Stimulated activated naive CD4-positive, alpha-beta T cell treated with Interleukin-2 at 50 U/mL for 16 hours (primary cell): Measurements from ENCODE around the gene ECM2.

Experiments used
- DNase-seq: peaks from one replicate; lab custom pipeline; 2025; lab: John Stamatoyannopoulos, UW

ECM2 gene

GRCh38 chr9:92527832-92528521 is 7.8 kb downstream of the ECM2 start:
- no peak for DNase-seq

- no peak for DNase-seq
Observed at GRCh38 chr9:92527291-92527828, 8.4 kb downstream of the ECM2 start.

GRCh38 chr9:92525306-92525705 is 10.5 kb downstream of the ECM2 start:
- DNase-seq = no peak

GRCh38 chr9:92524881-92525280 is 10.9 kb downstream of the ECM2 start:
- DNase-seq = no peak

GRCh38 chr9:92522983-92523970 is 12.5 kb downstream of the ECM2 start:
- no peak for DNase-seq

- DNase-seq = no peak
Observed at GRCh38 chr9:92520837-92521236, 15.0 kb downstream of the ECM2 start.

- DNase-seq = no peak
Observed at GRCh38 chr9:92518199-92518598, 17.6 kb downstream of the ECM2 start.

GRCh38 chr9:92517046-92517445 is 18.7 kb downstream of the ECM2 start:
- no peak for DNase-seq

- DNase-seq = no peak
Observed at GRCh38 chr9:92516521-92516920, 19.3 kb downstream of the ECM2 start.

GRCh38 chr9:92514635-92515034 is 21.2 kb downstream of the ECM2 start:
- no peak for DNase-seq

- no peak for DNase-seq
Observed at GRCh38 chr9:92513349-92513748, 22.4 kb downstream of the ECM2 start.

- DNase-seq = no peak
Observed at GRCh38 chr9:92512622-92513021, 23.2 kb downstream of the ECM2 start.

GRCh38 chr9:92510747-92511146 is 25.0 kb downstream of the ECM2 start:
- no peak for DNase-seq

- no peak for DNase-seq
Observed at GRCh38 chr9:92509050-92509449, 26.7 kb downstream of the ECM2 start.

- DNase-seq = no peak
Observed at GRCh38 chr9:92508018-92508820, 27.6 kb downstream of the ECM2 start.

GRCh38 chr9:92507496-92507895 is 28.3 kb downstream of the ECM2 start:
- DNase-seq = no peak

GRCh38 chr9:92507005-92507404 is 28.8 kb downstream of the ECM2 start:
- no peak for DNase-seq

GRCh38 chr9:92506184-92506857 is 29.5 kb downstream of the ECM2 start:
- no peak for DNase-seq

GRCh38 chr9:92504881-92505280 is 30.9 kb downstream of the ECM2 start:
- no peak for DNase-seq

GRCh38 chr9:92503156-92503555 is 32.6 kb downstream of the ECM2 start:
- no peak for DNase-seq

GRCh38 chr9:92501671-92502393 is 34.0 kb downstream of the ECM2 start:
- DNase-seq = no peak
